ENCODE results near the gene SCAF11.

- no peak for TF ChIP-seq POLR2A (IDR thresholded peaks at IDR 0.05)
- TF ChIP-seq, protein P1, sequence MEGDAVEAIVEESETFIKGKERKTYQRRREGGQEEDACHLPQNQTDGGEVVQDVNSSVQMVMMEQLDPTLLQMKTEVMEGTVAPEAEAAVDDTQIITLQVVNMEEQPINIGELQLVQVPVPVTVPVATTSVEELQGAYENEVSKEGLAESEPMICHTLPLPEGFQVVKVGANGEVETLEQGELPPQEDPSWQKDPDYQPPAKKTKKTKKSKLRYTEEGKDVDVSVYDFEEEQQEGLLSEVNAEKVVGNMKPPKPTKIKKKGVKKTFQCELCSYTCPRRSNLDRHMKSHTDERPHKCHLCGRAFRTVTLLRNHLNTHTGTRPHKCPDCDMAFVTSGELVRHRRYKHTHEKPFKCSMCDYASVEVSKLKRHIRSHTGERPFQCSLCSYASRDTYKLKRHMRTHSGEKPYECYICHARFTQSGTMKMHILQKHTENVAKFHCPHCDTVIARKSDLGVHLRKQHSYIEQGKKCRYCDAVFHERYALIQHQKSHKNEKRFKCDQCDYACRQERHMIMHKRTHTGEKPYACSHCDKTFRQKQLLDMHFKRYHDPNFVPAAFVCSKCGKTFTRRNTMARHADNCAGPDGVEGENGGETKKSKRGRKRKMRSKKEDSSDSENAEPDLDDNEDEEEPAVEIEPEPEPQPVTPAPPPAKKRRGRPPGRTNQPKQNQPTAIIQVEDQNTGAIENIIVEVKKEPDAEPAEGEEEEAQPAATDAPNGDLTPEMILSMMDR (IDR thresholded peaks at IDR 0.05): no peak
Measured at GRCh38 chr12:45883187-45883586, 107.2 kb downstream of the SCAF11 start.
